ENCODE measurements around the gene MYO18A. TPM values are rescaled to one million over a fixed set of nuclear protein-coding genes. Genes with fewer than 3 reads are reported as not detected.

MYO18A gene
- total and polyA plus RNA-seq, 10 of the 15 experiments (the other 5 are each of a cell fraction or from before 2014, with no cell fraction given): 2.9 to 66.0 (median 24.5) TPM

DNA sequence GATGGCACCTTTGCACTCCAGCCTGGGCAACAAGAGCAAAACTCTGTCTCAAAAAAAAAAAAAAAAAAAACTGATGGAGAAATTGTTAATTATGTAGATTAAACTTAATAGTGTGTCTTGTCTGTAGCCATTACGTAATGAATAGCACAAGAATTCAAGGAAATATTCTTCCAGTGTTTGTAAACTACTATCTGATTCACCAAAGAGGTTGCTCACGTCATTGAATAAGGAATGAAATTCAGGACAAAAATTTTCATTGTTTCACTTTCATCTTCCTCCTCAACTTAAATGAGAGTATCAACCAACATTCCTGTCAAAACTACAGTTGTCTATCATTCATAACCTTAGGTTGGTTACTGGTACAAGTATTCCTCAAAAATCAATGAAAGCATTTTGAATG is 30.7 kb upstream of the MYO18A start:
- H4K20me1 ChIP-seq (ENCODE audit: control insufficient read depth, insufficient read depth): no peaks in the 10 kb centered on the region
- ChIA-PET CTCF (interaction anchor here (1.4 kb wide), 1 partner anchor 63 kb away, joined by 3 read pairs; no protein-coding TSS in a partner anchor), POLR2A (no interaction called here), SMC1A (ENCODE audit: uncharacterized antibody, unreplicated experiment) (interaction anchor here (1.3 kb wide), 1 partner anchor 10 kb away, joined by 3 read pairs; no protein-coding TSS in a partner anchor), RAD21 (ENCODE audit: unreplicated experiment) (no interaction called here)
- in situ Hi-C loops (cut with MboI) (no loop called here), intact Hi-C loops (cut with micrococcal nuclease; ENCODE audit: unreplicated experiment) (no loop called here)
- no peak overlapping the region for H3K4me3 ChIP-seq
- H3K9ac ChIP-seq (ENCODE audit: control insufficient read depth, insufficient read depth, low read length): no peak overlapping the region
- H3K27ac ChIP-seq (ENCODE audit: control insufficient read depth, insufficient read depth): no peak overlapping the region
- TF ChIP-seq BACH1 (IDR thresholded peaks at IDR 0.05; ENCODE audit: borderline replicate concordance): no peak
- no peak for TF ChIP-seq CHD2 (IDR thresholded peaks at IDR 0.05; ENCODE audit: borderline replicate concordance, low read depth, low read length)
- TF ChIP-seq NFYB (IDR thresholded peaks at IDR 0.05; ENCODE audit: insufficient read depth, low read depth, low read length): no peak
- TF ChIP-seq, protein P1, sequence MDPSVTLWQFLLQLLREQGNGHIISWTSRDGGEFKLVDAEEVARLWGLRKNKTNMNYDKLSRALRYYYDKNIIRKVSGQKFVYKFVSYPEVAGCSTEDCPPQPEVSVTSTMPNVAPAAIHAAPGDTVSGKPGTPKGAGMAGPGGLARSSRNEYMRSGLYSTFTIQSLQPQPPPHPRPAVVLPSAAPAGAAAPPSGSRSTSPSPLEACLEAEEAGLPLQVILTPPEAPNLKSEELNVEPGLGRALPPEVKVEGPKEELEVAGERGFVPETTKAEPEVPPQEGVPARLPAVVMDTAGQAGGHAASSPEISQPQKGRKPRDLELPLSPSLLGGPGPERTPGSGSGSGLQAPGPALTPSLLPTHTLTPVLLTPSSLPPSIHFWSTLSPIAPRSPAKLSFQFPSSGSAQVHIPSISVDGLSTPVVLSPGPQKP (IDR thresholded peaks at IDR 0.05; ENCODE audit: low read depth, low read length): no peak
- TF ChIP-seq, protein P2, sequence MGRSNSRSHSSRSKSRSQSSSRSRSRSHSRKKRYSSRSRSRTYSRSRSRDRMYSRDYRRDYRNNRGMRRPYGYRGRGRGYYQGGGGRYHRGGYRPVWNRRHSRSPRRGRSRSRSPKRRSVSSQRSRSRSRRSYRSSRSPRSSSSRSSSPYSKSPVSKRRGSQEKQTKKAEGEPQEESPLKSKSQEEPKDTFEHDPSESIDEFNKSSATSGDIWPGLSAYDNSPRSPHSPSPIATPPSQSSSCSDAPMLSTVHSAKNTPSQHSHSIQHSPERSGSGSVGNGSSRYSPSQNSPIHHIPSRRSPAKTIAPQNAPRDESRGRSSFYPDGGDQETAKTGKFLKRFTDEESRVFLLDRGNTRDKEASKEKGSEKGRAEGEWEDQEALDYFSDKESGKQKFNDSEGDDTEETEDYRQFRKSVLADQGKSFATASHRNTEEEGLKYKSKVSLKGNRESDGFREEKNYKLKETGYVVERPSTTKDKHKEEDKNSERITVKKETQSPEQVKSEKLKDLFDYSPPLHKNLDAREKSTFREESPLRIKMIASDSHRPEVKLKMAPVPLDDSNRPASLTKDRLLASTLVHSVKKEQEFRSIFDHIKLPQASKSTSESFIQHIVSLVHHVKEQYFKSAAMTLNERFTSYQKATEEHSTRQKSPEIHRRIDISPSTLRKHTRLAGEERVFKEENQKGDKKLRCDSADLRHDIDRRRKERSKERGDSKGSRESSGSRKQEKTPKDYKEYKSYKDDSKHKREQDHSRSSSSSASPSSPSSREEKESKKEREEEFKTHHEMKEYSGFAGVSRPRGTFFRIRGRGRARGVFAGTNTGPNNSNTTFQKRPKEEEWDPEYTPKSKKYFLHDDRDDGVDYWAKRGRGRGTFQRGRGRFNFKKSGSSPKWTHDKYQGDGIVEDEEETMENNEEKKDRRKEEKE (IDR thresholded peaks at IDR 0.05): no peak
- no peak for TF ChIP-seq ZNF622 (IDR thresholded peaks at IDR 0.05)
- no peak for TF ChIP-seq PAX8 (IDR thresholded peaks at IDR 0.05)
- H2AFZ ChIP-seq (ENCODE audit: control insufficient read depth, low read depth, low read length): no peak overlapping the region
- no peak overlapping the region for H3K4me2 ChIP-seq (ENCODE audit: control insufficient read depth, insufficient read depth)
- no peaks in the 10 kb centered on the region for H3K9me3 ChIP-seq (replicated peaks; ENCODE audit: control insufficient read depth, insufficient read depth, low read length)
- no peaks in the 10 kb centered on the region for H3K4me1 ChIP-seq (ENCODE audit: control insufficient read depth, insufficient read depth, low read length)
- no peaks in the 10 kb centered on the region for H3K36me3 ChIP-seq (ENCODE audit: control insufficient read depth in 2 of 2, insufficient read depth in 2 of 2, low read length in 1 of 2)
- no peak for DNase-seq (ENCODE audit: low read depth, low spot score)
- no peak for ATAC-seq
- BruUV-seq (replicated peaks): no TSS peak
- no peaks in the 10 kb centered on the region for H3K27me3 ChIP-seq (replicated peaks in 1 of 2; ENCODE audit: control insufficient read depth in 2 of 2, insufficient read depth in 2 of 2, low read length in 1 of 2)
- 75% methylated on average over 2 of the region's 2 CpGs for WGBS (ENCODE audit: insufficient coverage, insufficient replicate concordance, low lambda C conversion rate, missing lambda C conversion rate)
- no peak for FAIRE-seq
- no peaks in the 10 kb centered on the region for H3K79me2 ChIP-seq (ENCODE audit: control insufficient read depth, insufficient read depth, low read length)

All from GM12878 (cell line).